Neuronal stem cell (in vitro differentiated cells): ENCODE measurements around the gene KAT2B.
A peak's percentile ranks its signal among the peaks of the same experiment; 100 is the strongest.

Source experiments
- DNase-seq: peaks from one replicate; pipeline ENCODE4 v3.0.0-alpha.2; 2013; ENCODE audit warnings: low spot score
- H2AFZ ChIP-seq: one replicate; pipeline ENCODE4 v1.6.1; 2013; ENCODE audit warnings: mild to moderate bottlenecking, low read length, inconsistent platforms
- H2AK5ac ChIP-seq: 2 replicates; pipeline ENCODE4 v1.6.1; 2013; ENCODE audit warnings: low read depth, mild to moderate bottlenecking, inconsistent platforms, low read length, moderate library complexity, mixed read lengths
- H2BK120ac ChIP-seq: 2 replicates; pipeline ENCODE4 v1.6.1; 2013; ENCODE audit warnings: low read depth, mild to moderate bottlenecking, inconsistent platforms, low read length, moderate library complexity, mixed read lengths
- H2BK12ac ChIP-seq: one replicate; pipeline ENCODE4 v1.6.1; 2013; ENCODE audit warnings: low read length, inconsistent platforms
- H2BK15ac ChIP-seq: 2 replicates; pipeline ENCODE4 v1.6.1; 2013; ENCODE audit warnings: mild to moderate bottlenecking, low read length, inconsistent platforms, mixed read lengths
- H2BK5ac ChIP-seq: one replicate; pipeline ENCODE4 v1.6.1; 2013; ENCODE audit warnings: inconsistent platforms, mild to moderate bottlenecking, low read length, moderate library complexity
- H3K14ac ChIP-seq: one replicate; pipeline ENCODE4 v1.6.1; 2013; ENCODE audit warnings: low read length, inconsistent platforms
- H3K18ac ChIP-seq: 2 replicates; pipeline ENCODE4 v1.6.1; 2013; ENCODE audit warnings: low read length, inconsistent platforms
- H3K23ac ChIP-seq: 2 replicates; pipeline ENCODE4 v1.6.1; 2013; ENCODE audit warnings: low read depth, mild to moderate bottlenecking, mixed read lengths, low read length, inconsistent platforms; ENCODE audit not compliant: poor library complexity
- H3K27ac ChIP-seq: replicated peaks from 3 replicates; pipeline ENCODE4 v1.5.1; 2013; ENCODE audit warnings: low read length, inconsistent platforms
- H3K27me3 ChIP-seq, 3 experiments: 2 replicates each; pipeline ENCODE4 v1.6.1; 2013; ENCODE audit warnings: low read length in 3 of 3, mild to moderate bottlenecking in 2 of 3, inconsistent platforms in 1 of 3, low read depth in 1 of 3, mixed read lengths in 1 of 3, moderate library complexity in 1 of 3; ENCODE audit not compliant: control insufficient read depth in 3 of 3, insufficient read depth in 3 of 3
- H3K36me3 ChIP-seq, 2 donors: replicated peaks in 1 of 2; 2 replicates each; pipeline ENCODE4 v1.6.1; 2013; ENCODE audit warnings: low read length in 2 of 2; ENCODE audit not compliant: control insufficient read depth in 2 of 2, insufficient read depth in 2 of 2
- H3K4ac ChIP-seq: 2 replicates; pipeline ENCODE4 v1.6.1; 2013; ENCODE audit warnings: inconsistent platforms, mild to moderate bottlenecking, low read length, moderate library complexity
- H3K4me1 ChIP-seq, 2 donors: 1 replicate in 1 of 2; 2 replicates in 1 of 2; pipeline ENCODE4 v1.6.1; 2013; ENCODE audit warnings: low read length in 2 of 2, low read depth in 1 of 2; ENCODE audit not compliant: control insufficient read depth in 2 of 2, insufficient read depth in 1 of 2
- H3K4me2 ChIP-seq: one replicate; pipeline ENCODE4 v1.6.1; 2013; ENCODE audit warnings: mild to moderate bottlenecking, low read length, inconsistent platforms; ENCODE audit not compliant: insufficient read depth, poor library complexity, severe bottlenecking
- H3K4me3 ChIP-seq, 2 donors: 2 replicates each; pipeline ENCODE4 v1.5.1; 2013; ENCODE audit warnings: low read length in 2 of 2, mild to moderate bottlenecking in 2 of 2, inconsistent platforms in 1 of 2, moderate library complexity in 1 of 2
- H3K79me1 ChIP-seq: one replicate; pipeline ENCODE4 v1.6.1; 2013; ENCODE audit warnings: low read depth, mild to moderate bottlenecking, inconsistent platforms, low read length, moderate library complexity
- H3K9ac ChIP-seq: one replicate; pipeline ENCODE4 v1.6.1; 2013; ENCODE audit warnings: mild to moderate bottlenecking, low read depth, low read length, inconsistent platforms; ENCODE audit not compliant: poor library complexity
- H3K9me3 ChIP-seq, 2 donors: replicated peaks in 1 of 2; 2 replicates each; pipeline versions ENCODE3 to v1.6.1; 2013; ENCODE audit warnings: low read length in 2 of 2, mild to moderate bottlenecking in 2 of 2, inconsistent platforms in 1 of 2, low read depth in 1 of 2, mixed read lengths in 1 of 2, moderate library complexity in 1 of 2; ENCODE audit not compliant: control insufficient read depth in 2 of 2, insufficient read depth in 1 of 2
- H4K8ac ChIP-seq: one replicate; pipeline ENCODE4 v1.6.1; 2013; ENCODE audit warnings: low read depth, mild to moderate bottlenecking, inconsistent platforms, low read length, moderate library complexity
- H4K91ac ChIP-seq: one replicate; pipeline ENCODE4 v1.6.1; 2013; ENCODE audit warnings: low read length, low read depth, mild to moderate bottlenecking, inconsistent platforms; ENCODE audit not compliant: poor library complexity
- WGBS, 2 donors: extraction: QIAGEN DNeasy Blood & Tissue Kit; methylation state at CpG; one replicate each; pipeline ENCODE4 v1.1.7; 2013; ENCODE audit warnings: missing lambda C conversion rate in 2 of 2, mixed read lengths in 1 of 2; ENCODE audit not compliant: insufficient read length in 2 of 2, insufficient replicate concordance in 1 of 2; ENCODE audit errors: extremely low coverage in 2 of 2; 5-methylcytosine and 5-hydroxymethylcytosine counted together

The KAT2B gene

GRCh38 chr3:20078194-20078714, 38.0 kb downstream of the KAT2B start:
- Histone ChIP-seq H3K27me3 (peaks cover 0 to 4% (median 0%) of the 10 kb centered on the region in 3 experiments), H4K91ac (no peak overlapping the region), H3K4me1 (peaks cover 8 to 11% of the 10 kb centered on the region in 2 donors), H3K14ac (no peak overlapping the region), H3K23ac (no peak overlapping the region), H3K4me2 (no peak overlapping the region), H2BK15ac (no peak overlapping the region), H2AFZ (no peak overlapping the region), H3K9me3 (peaks cover 0 to 3% of the 10 kb centered on the region in 2 donors), H2BK5ac (no peak overlapping the region), H3K18ac (no peak overlapping the region), H3K9ac (no peak overlapping the region), H3K27ac (no peak overlapping the region), H3K4ac (no peak overlapping the region), H3K36me3 (no peaks in the 10 kb centered on the region), H2BK12ac (no peak overlapping the region), H4K8ac (no peak overlapping the region), H2BK120ac (no peak overlapping the region), H2AK5ac (no peak overlapping the region), H3K79me1 (no peaks in the 10 kb centered on the region), H3K4me3 (no peak overlapping the region)
- WGBS, 2 donors = no CpG with 5 or more reads among the region's 9 CpGs
- no peak for DNase-seq

DNA sequence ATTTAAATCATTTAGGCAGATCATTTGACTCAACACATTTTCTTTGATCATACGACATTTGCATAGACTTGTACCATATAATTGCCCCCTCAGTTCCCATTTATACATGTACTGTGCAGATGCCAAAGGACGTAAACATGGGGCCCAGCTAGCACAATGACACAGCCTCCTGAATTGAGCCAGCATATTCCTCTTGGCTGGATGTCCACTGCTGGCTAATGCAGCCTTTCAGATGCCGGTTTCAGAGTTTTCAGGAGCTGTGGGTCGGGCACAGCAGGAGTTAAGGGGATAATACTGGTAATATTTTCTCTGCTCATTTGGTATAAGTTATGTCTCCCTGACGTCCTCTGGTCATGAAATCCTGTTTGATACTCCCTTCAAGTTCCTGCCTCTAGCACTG, 39.4 kb downstream of the KAT2B start:
- no peak overlapping the region for H3K4me3 ChIP-seq
- H3K9ac ChIP-seq = no peak overlapping the region
- H3K23ac ChIP-seq = no peak overlapping the region
- peaks cover 0 to 3% of the 10 kb centered on the region in 2 donors for H3K9me3 ChIP-seq
- H3K27ac ChIP-seq = no peak overlapping the region
- DNase-seq = no peak
- H2BK5ac ChIP-seq = no peak overlapping the region
- peaks cover 0 to 4% (median 0%) of the 10 kb centered on the region in 3 experiments for H3K27me3 ChIP-seq
- H3K14ac ChIP-seq = no peak overlapping the region
- H2BK12ac ChIP-seq = no peak overlapping the region
- H2BK120ac ChIP-seq = no peak overlapping the region
- H2AFZ ChIP-seq = no peak overlapping the region
- H4K91ac ChIP-seq = no peak overlapping the region
- no peaks in the 10 kb centered on the region for H3K36me3 ChIP-seq
- WGBS, 2 donors = no CpG with 5 or more reads among the region's 5 CpGs
- no peak overlapping the region for H2AK5ac ChIP-seq
- H3K18ac ChIP-seq = no peak overlapping the region
- peaks cover 8 to 11% of the 10 kb centered on the region in 2 donors for H3K4me1 ChIP-seq
- H4K8ac ChIP-seq = no peak overlapping the region
- H3K4me2 ChIP-seq = no peak overlapping the region
- H3K4ac ChIP-seq = no peak overlapping the region
- no peaks in the 10 kb centered on the region for H3K79me1 ChIP-seq
- no peak overlapping the region for H2BK15ac ChIP-seq

- Histone ChIP-seq H2BK5ac (no peak overlapping the region), H2AK5ac (no peak overlapping the region), H3K4me1 (peaks cover 8 to 11% of the 10 kb centered on the region in 2 donors), H3K4me2 (no peak overlapping the region), H3K18ac (peak overlapping the region; percentile 55), H3K23ac (no peak overlapping the region), H3K79me1 (no peaks in the 10 kb centered on the region), H2BK120ac (no peak overlapping the region), H3K4me3 (peak overlapping the region in 1 of 2 donors; percentile 61), H3K14ac (peak overlapping the region; percentile 25), H3K9me3 (peaks cover 0 to 3% of the 10 kb centered on the region in 2 donors), H3K27me3 (peaks cover 0 to 4% (median 0%) of the 10 kb centered on the region in 3 experiments), H3K36me3 (no peaks in the 10 kb centered on the region), H3K27ac (peak overlapping the region; percentile 13), H2BK15ac (no peak overlapping the region), H4K8ac (no peak overlapping the region), H3K9ac (peak overlapping the region; percentile 78), H2BK12ac (no peak overlapping the region), H3K4ac (no peak overlapping the region), H4K91ac (no peak overlapping the region), H2AFZ (peak overlapping the region; percentile 77)
- no peak for DNase-seq
- WGBS, 2 donors = no CpG with 5 or more reads among the region's 8 CpGs
Measured at GRCh38 chr3:20080956-20081554, 40.8 kb downstream of the KAT2B start.

DNA sequence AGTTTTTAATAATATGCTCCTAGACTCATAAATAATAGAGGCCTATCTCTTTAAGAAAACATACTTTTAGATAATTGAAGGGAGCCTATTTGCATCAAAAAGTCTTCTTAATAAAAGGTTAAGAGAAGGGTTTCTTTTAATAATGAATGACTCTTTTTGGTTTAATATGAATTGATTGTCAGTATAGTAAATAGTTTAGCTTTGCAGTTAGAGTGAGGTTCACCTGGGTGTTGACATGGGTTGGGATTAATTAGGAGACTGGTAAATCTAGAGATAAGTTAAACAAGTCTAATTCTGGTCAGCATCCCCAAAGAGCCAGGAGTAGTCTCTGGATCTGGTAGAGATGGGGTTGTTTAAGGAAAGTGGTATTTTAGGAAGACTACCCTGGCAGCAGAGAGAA, 43.0 kb downstream of the KAT2B start:
- Histone ChIP-seq H3K4ac (no peak overlapping the region), H3K18ac (no peak overlapping the region), H3K9ac (no peak overlapping the region), H2BK5ac (no peak overlapping the region), H3K23ac (no peak overlapping the region), H3K4me2 (no peak overlapping the region), H3K9me3 (peaks cover 0 to 3% of the 10 kb centered on the region in 2 donors), H4K91ac (no peak overlapping the region), H3K27ac (no peak overlapping the region), H3K27me3 (peaks cover 0 to 4% (median 0%) of the 10 kb centered on the region in 3 experiments), H2BK15ac (no peak overlapping the region), H3K36me3 (no peaks in the 10 kb centered on the region), H3K79me1 (no peaks in the 10 kb centered on the region), H4K8ac (no peak overlapping the region), H2AK5ac (no peak overlapping the region), H2BK120ac (no peak overlapping the region), H3K4me3 (no peak overlapping the region), H3K4me1 (peaks cover 8 to 9% of the 10 kb centered on the region in 2 donors), H3K14ac (no peak overlapping the region), H2AFZ (no peak overlapping the region), H2BK12ac (no peak overlapping the region)
- no peak for DNase-seq
